CD4-positive, alpha-beta T cell treated with Interferon alpha-2 for 1 hour (primary cell): Measurements from ENCODE around the gene ANKRD18A.
"Not testable (repeated sequence)": the region's sequence is repeated elsewhere in the genome, so short reads cannot be mapped to it uniquely, and the experiment has no call there.

Source experiments
- DNase-seq, 2 donors: peaks; one replicate each; pipeline ENCODE4 v3.0.0-alpha.2; 2020 to 2022

ANKRD18A gene

GRCh38 chr9:38622951-38623350 is 2.6 kb upstream of the ANKRD18A start:
- no peak for DNase-seq

- DNase-seq, result peak in 1 of 2 donors; percentile 5
Measured at GRCh38 chr9:38622288-38622674, 1.9 kb upstream of the ANKRD18A start.

GRCh38 chr9:38621434-38622287 is 1.3 kb upstream of the ANKRD18A start:
- peak in 1 of 2 donors; percentile 48 for DNase-seq

- DNase-seq, result peak in 1 of 2 donors; percentile 26
Measured at GRCh38 chr9:38619556-38620447, 594 bp downstream of the ANKRD18A start.

GRCh38 chr9:38598029-38598745 is 22.2 kb downstream of the ANKRD18A start:
- DNase-seq, result not testable (repeated sequence)

- DNase-seq, result not testable (repeated sequence)
Measured at GRCh38 chr9:38595117-38595516, 25.3 kb downstream of the ANKRD18A start.

GRCh38 chr9:38591346-38592063 is 28.9 kb downstream of the ANKRD18A start:
- DNase-seq, result not testable (repeated sequence)

GRCh38 chr9:38583765-38584164 is 36.6 kb downstream of the ANKRD18A start:
- not testable (repeated sequence) for DNase-seq

GRCh38 chr9:38580112-38580511 is 40.3 kb downstream of the ANKRD18A start:
- DNase-seq, result not testable (repeated sequence)

GRCh38 chr9:38576181-38576580 is 44.2 kb downstream of the ANKRD18A start:
- DNase-seq, result peak in 1 of 2 donors; percentile 4

GRCh38 chr9:38566048-38566447 is 54.3 kb downstream of the ANKRD18A start:
- DNase-seq, result not testable (repeated sequence)

- DNase-seq, result not testable (repeated sequence)
Measured at GRCh38 chr9:38565178-38565577, 55.2 kb downstream of the ANKRD18A start.

GRCh38 chr9:38563911-38564310 is 56.5 kb downstream of the ANKRD18A start:
- DNase-seq, result not testable (repeated sequence)

- DNase-seq, result not testable (repeated sequence)
Measured at GRCh38 chr9:38561134-38561533, 59.3 kb downstream of the ANKRD18A start.

- not testable (repeated sequence) for DNase-seq
Measured at GRCh38 chr9:38559172-38559571, 61.2 kb downstream of the ANKRD18A start.

- DNase-seq, result not testable (repeated sequence)
Measured at GRCh38 chr9:38557746-38558145, 62.6 kb downstream of the ANKRD18A start.

- not testable (repeated sequence) for DNase-seq
Measured at GRCh38 chr9:38554966-38555365, 65.4 kb downstream of the ANKRD18A start.

- not testable (repeated sequence) for DNase-seq
Measured at GRCh38 chr9:38553019-38553418, 67.4 kb downstream of the ANKRD18A start.

- DNase-seq, result peak in 1 of 2 donors; percentile 55
Measured at GRCh38 chr9:38546497-38547163, 73.8 kb downstream of the ANKRD18A start.

GRCh38 chr9:38540535-38540934 is 79.9 kb downstream of the ANKRD18A start:
- not testable (repeated sequence) for DNase-seq

- DNase-seq, result no peak
Measured at GRCh38 chr9:38529317-38529716, 91.1 kb downstream of the ANKRD18A start.
